Medulla oblongata (tissue), 1 donor: ENCODE measurements around the gene DCTPP1.
"Not testable (repeated sequence)": the region's sequence is repeated elsewhere in the genome, so short reads cannot be mapped to it uniquely, and the experiment has no call there.

ENCODE experiments used
- DNase-seq: peaks from one replicate; pipeline ENCODE4 v3.0.0-alpha.2; 2015; ENCODE audit errors: extremely low spot score

DCTPP1 gene

DNA sequence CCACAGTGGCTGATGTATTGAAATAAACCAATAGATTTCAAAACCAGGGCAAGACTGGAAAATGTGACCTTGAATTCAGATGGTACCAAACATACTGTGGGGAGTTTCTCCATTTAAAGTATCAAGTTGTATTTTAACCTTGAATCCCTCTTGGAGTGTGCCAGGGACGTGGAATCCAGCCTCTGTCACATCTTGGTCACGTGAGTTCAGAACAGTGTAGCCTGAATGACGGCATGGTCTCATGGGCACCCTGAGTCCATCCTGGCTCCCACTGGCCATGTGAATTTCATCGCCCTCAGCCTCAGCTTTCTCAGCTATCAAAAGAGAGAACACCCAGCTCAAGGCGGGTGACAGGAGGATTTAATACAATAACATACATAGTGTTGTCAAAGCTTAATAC lies 15.7 kb downstream of the DCTPP1 start:
- DNase-seq, result no peak

- no peak for DNase-seq
Observed at GRCh38 chr16:30413112-30413806, 16.6 kb downstream of the DCTPP1 start.

DNA sequence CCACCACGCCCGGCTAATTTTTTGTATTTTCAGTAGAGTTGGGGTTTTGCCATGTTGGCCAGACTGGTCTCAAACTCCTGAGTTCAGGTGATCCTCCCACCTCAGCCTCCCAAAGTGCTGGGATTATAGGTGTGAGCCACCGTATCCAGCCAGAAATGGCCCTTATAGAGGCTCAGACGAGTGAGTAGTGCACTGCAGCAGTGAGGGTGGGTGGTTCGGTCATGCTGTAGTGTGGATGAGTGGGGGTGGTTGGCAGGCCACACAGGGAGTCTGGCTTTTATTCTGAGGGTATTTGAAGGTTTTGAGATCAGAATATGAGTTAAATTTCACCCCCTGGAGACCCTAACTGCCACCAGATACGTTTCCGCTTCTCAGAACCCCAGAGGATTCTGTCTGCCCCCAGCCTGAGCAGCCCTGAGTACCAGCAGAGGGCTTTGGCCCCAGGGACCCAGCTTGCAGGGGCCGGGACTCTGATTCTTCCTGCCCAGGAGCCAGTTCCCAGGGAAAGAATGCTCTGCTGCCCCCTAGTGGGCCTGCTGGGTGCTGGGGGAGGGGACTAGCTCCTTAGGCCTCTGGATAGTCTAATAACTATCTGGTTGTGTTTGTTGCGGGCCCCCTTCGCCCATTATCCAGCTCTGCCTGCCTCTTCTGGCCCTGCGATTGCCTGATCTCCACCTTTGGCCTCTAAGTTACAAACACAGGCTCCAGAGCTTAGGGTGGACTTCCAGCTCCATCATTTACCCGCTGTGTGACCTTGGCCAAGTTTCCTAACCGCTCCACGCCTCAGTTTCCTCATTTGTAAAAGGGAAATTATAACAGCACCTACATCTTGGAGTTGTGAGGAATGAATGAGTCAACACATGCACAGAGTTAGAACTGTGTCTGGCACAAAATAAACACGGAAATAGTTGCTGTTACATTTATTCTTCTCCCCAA lies 20.4 kb downstream of the DCTPP1 start:
- DNase-seq, result peak; percentile 95

- DNase-seq, result no peak
Observed at GRCh38 chr16:30407804-30408534, 21.9 kb downstream of the DCTPP1 start.

DNA sequence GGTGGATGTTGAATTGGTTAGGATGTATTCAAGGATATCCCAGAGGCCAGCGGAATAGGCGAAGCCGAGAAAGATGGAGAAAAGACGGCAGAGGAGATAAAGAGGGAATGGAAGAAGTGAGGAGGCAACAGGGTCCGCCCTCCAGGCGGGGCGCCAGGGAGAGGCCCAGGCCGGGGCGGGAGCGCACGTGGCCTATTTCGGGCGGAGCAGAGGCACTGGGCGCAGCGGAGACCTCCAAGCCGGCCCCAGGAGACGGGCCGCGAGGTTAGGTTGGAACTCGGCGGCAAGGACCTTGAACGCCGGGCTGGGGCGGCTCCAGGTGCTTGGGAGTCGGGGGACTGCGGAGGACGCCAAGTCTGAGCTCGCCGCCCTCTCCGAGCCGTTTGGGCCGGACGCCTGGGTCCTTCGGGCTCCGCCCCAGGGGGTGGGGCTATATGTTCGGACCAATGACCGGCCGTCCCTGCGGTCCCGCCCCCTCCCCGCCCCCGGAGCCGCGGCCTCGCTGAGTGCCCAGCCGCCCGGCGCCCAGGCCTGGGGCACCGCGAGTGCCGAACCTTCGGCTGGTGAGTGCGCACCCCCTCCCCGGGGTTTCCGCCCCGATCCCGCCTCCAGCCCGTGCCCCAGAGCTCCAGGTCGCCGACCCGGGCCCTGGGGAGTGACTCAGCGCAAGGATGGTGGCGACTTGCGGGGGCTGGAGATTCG lies 22.6 kb downstream of the DCTPP1 start, which contains the start of gene ZNF771:
Gene ZNF771, plus strand, starts transcription at position 505 of the 702 bp plus-strand sequence. CDS start 448 bp downstream, outside the sequence.
- peak; percentile 96 for DNase-seq

DNA sequence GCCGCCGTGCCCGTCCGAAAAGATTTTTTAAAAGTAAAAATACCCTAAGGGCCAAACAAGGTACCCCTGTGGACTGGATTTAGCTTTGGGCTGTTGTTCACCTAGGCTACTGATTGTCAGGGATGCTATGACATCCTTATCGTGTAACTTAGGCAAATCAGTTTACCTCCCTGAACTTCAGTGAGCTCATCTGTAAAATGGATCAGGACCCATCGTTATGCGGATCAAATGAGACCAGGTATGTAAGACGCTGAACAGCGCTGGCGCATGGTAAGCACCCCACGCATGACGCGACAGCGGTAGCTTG lies 23.1 kb downstream of the DCTPP1 start:
- DNase-seq, result no peak

GRCh38 chr16:30401768-30402425 lies 27.9 kb downstream of the DCTPP1 start:
- no peak for DNase-seq

- no peak for DNase-seq
Observed at GRCh38 chr16:30399435-30400186, 30.2 kb downstream of the DCTPP1 start.

DNA sequence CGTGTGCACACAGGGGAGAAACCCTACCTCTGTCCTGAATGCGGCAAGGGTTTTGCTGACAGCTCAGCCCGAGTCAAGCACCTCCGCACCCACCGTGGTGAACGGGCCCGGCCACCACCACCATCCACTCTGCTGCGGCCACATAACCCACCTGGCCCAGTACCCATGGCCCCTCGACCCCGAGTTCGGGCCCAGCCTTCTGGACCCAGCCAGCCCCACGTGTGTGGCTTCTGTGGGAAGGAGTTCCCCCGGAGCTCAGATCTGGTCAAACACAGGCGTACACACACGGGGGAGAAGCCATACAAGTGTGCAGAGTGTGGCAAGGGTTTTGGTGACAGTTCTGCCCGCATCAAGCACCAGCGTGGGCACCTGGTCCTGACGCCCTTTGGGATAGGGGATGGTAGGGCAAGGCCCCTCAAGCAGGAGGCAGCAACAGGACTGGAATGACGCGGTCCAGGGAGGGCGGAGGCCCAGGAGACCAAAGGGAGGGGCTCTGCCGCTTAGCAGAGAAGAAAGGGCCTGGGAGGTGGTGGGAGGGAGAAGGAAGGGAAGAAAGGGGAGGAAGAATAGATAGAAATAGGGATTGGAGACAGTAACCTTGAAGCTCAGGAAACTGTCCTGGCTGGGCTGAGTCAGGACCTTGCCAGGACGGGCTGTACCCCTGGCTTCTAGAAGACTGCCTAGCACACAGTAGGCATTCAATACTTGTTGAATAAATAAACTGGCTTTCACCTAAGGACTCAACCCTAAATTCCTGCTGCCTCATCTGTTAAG lies 31.0 kb downstream of the DCTPP1 start:
- DNase-seq, result no peak

GRCh38 chr16:30397776-30398660 lies 31.8 kb downstream of the DCTPP1 start:
- no peak for DNase-seq

GRCh38 chr16:30397056-30397455 lies 32.8 kb downstream of the DCTPP1 start:
- DNase-seq, result no peak

DNA sequence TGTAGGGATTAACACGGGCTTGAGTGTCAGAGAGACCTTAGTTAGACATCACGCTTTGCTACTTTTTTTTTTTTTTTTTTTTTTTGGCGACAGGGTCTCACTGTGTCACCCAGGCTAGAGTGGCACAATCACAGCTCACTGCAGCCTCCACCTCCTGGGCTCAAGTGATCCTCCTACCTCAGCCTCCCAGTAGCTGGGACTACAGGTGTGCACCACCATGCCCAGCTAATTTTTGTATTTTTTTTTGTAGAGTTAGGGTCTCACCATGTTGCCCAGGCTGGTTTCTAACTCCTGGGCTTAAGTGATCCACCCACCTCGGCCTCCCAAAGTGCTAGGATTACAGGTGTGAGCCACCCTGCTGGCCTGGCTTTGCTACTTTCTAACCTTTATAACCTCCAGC lies 33.2 kb downstream of the DCTPP1 start:
- not testable (repeated sequence) for DNase-seq

DNA sequence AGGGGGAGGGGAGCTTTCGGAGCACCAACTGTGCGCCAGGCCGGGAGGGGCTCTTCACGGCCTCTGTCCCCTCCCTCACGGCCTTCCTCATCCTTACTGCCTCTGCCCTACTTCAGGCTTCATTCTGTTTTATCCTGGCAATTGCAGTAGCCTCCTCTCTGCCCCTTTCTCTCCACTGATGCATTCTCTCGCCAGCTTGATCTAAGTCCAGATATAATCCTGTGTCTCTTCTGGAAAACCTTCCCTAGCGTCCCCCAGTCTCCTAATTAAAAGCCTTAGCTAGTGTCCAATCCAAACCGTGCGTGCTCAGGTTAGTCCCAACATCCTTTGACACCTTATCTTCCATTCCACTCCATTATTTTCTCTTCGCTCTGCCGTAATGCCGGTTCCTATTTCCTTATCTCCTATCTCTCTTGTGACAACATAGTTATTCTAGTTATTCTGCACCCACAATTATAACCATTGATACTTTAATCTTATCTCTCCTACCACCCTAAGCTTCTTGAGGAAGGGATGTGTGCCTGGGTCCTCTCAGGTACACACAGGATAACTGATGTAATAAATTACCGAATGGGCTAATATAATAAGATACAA lies 33.7 kb downstream of the DCTPP1 start:
- no peak for DNase-seq

GRCh38 chr16:30395155-30395991 lies 34.5 kb downstream of the DCTPP1 start, which contains the start of gene ZNF48:
Gene ZNF48, plus strand, starts transcription at chr16:30395420. Its CDS starts 375 bp downstream, at chr16:30395795.
- peak; percentile 93 for DNase-seq

DNA sequence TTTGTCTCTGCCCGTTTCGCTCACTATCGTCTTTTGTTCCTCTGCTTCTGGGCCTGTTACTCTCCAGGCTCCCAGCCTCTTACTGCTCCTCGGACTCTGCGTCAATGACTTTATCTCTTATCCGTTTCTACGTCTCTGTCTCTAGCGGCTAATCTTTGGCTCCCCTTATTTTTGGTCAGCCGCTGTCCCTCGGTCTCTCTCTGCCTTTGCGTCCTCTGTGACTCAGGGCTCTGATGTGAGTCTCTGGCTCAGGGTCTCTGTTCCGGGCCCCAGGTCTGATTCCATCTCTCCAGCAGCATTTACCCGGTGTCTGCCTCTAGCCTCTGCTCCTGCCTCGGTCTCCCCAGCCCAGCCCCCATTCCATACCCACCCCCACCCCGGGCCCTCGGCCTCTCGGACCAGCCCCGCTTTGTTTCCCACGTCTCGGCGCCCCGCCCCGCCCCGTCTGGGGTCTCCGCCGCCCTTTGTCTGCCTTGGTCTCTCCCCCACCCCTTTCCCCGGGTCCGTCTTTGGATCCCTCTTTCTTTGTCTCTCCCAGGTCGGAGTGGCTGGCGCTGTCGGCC lies 35.2 kb downstream of the DCTPP1 start:
- no peak for DNase-seq

DNA sequence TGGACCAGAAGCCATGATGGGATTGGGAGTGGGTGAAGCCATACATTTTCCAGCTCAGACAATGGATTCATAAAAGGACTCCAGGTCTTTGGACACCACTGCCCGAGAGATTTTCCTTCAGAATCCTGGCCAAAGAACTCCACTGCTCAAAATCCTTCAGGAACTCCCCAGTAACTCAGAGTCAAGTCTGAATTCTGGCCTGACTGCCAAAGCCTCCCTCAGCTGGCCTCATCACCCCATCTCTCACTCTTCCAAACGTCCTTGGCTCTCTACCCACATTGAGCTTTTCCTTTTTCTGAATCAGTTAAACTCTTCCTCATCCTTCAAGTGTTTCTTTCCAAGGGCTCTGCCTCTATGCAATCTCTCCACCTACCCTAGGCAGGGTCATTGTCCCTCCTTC lies 46.3 kb downstream of the DCTPP1 start:
- no peak for DNase-seq
